ENCODE results near the gene COL19A1.

DNA sequence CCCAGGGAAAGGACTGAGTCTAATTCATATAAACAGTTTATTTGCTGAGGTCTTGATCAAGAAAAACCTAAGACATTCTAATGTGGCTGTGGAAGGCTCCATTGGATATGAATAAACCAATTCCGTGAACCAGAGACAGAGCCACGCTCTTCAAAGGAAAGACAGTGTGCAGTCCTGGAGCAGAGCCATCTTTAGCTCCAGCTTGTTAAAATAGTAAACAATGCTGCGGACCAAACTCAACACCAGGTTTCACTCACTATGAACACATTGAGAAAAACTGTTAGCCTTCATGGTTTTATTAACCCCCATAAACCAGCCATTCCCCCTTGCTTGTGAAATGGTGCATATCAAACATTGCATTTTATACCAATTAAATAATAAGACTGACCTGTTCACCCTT is 374.7 kb downstream of the COL19A1 start:
- TF ChIP-seq CTCF (IDR thresholded peaks at IDR 0.05) (no peak), POLR2A (IDR thresholded peaks at IDR 0.05) (no peak), POLR2AphosphoS5 (IDR thresholded peaks at IDR 0.05; ENCODE audit: insufficient read depth in 1 of 2, low read depth in 1 of 2) (no peak)

Data from vagina (tissue), 2 donors.